HG03025 (cell line): ENCODE results near the gene MMP28.

ENCODE experiments used
- ATAC-seq: cut with Tn5 transposase; IDR thresholded peaks from one replicate; pipeline ENCODE4 v1.9.1; 2021; ENCODE audit warnings: mild to moderate bottlenecking, moderate library complexity; ENCODE audit not compliant: unreplicated experiment, low FRiP score

Gene MMP28

GRCh38 chr17:35799942-35800341 lies 4.5 kb upstream of the MMP28 start:
- no peak for ATAC-seq

GRCh38 chr17:35797918-35798317 lies 2.5 kb upstream of the MMP28 start:
- ATAC-seq, result no peak

- ATAC-seq, result no peak
Measured at GRCh38 chr17:35797370-35797769, 1.9 kb upstream of the MMP28 start.

- no peak for ATAC-seq
Measured at GRCh38 chr17:35796942-35797341, 1.5 kb upstream of the MMP28 start.

GRCh38 chr17:35795871-35796265 lies 427 bp upstream of the MMP28 start:
- ATAC-seq, result no peak

GRCh38 chr17:35793257-35793656 lies 2.2 kb downstream of the MMP28 start:
- ATAC-seq, result no peak

- ATAC-seq, result no peak
Measured at GRCh38 chr17:35791681-35792350, 3.6 kb downstream of the MMP28 start.

- no peak for ATAC-seq
Measured at GRCh38 chr17:35790841-35791240, 4.6 kb downstream of the MMP28 start.

- no peak for ATAC-seq
Measured at GRCh38 chr17:35788477-35789368, 6.7 kb downstream of the MMP28 start.

GRCh38 chr17:35786941-35787432 lies 8.5 kb downstream of the MMP28 start:
- no peak for ATAC-seq

- ATAC-seq, result no peak
Measured at GRCh38 chr17:35784895-35785294, 10.5 kb downstream of the MMP28 start.

GRCh38 chr17:35780950-35781349 lies 14.5 kb downstream of the MMP28 start:
- no peak for ATAC-seq

- no peak for ATAC-seq
Measured at GRCh38 chr17:35778641-35779196, 16.7 kb downstream of the MMP28 start.

- no peak for ATAC-seq
Measured at GRCh38 chr17:35775583-35775982, 19.9 kb downstream of the MMP28 start.

- ATAC-seq, result no peak
Measured at GRCh38 chr17:35775039-35775438, 20.4 kb downstream of the MMP28 start.

GRCh38 chr17:35774499-35774898 lies 20.9 kb downstream of the MMP28 start:
- ATAC-seq, result no peak

GRCh38 chr17:35773679-35774425 lies 21.6 kb downstream of the MMP28 start:
- ATAC-seq, result no peak

GRCh38 chr17:35773129-35773528 lies 22.3 kb downstream of the MMP28 start:
- ATAC-seq, result no peak

- no peak for ATAC-seq
Measured at GRCh38 chr17:35769895-35770486, 25.4 kb downstream of the MMP28 start.

GRCh38 chr17:35768797-35769196 lies 26.6 kb downstream of the MMP28 start:
- ATAC-seq, result no peak
